Right lobe of liver (tissue), 4 donors: ENCODE measurements around the gene CCDC70.

Source experiments
- CTCF ChIP-seq, 4 donors: fragments of 200-600 bp in 3 of 4; fragments of 450-650 bp in 1 of 4; IDR thresholded peaks; one replicate each; pipeline versions ENCODE4 v1.5.1 to v1.8.0; 2016 to 2022; ENCODE audit warnings: antibody characterized with exemption in 4 of 4, mild to moderate bottlenecking in 2 of 4
- POLR2A ChIP-seq: fragments of 450-650 bp; IDR thresholded peaks from one replicate; pipeline ENCODE4 v1.6.1; 2017; ENCODE audit warnings: antibody characterized with exemption, mild to moderate bottlenecking
- donor health status: DM: no; HTN: no; CAD: no.
- donor health status: DM: no; HTN: no; CAD: no.
- donor health status: DM: no; HTN: yes; CAD: no.

GRCh38 chr13:51874651-51875050, 12.9 kb downstream of the CCDC70 start:
- no peak for TF ChIP-seq CTCF (IDR thresholded peaks at IDR 0.05)
- no peak for TF ChIP-seq POLR2A
